SIG-M5 treated with dmso at 0.1 percent for 504 hours (cell line): ENCODE data around the gene DTL.
A peak's percentile ranks its signal among the peaks of the same experiment; 100 is the strongest.

Experiments used
- DNase-seq: peaks from one replicate; lab custom pipeline; 2025; ENCODE audit not compliant: unreplicated experiment; lab: John Stamatoyannopoulos, UW

The DTL gene

DNA sequence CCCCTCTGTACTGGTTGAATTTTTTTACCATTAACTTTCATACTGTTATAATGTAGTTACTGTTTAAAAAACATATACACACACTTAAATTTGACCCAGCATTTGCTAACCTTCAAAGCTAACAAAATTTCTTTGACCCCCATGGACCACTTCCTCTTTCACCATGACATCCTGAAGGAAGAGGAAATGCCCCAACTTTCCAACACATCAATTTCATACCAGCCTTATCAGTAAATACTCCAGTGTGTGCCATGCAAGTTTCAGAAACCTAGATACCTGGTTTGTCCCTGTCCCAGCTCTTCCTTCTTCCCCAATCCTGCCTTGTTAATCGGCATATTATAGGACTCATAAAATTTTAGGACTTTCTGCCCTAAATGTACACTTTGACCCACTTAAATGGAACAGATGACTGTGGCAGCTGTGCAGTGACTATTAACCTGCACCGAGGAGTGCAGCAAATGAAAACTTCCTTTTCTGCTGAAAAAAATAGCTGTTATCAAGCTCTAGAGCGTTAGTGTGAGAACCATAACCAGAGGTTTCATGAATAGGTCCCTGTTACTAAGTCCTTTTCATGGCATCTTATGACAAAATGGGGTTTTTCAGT, 54.1 kb downstream of the DTL start:
- DNase-seq, result peak; percentile 54

DNA sequence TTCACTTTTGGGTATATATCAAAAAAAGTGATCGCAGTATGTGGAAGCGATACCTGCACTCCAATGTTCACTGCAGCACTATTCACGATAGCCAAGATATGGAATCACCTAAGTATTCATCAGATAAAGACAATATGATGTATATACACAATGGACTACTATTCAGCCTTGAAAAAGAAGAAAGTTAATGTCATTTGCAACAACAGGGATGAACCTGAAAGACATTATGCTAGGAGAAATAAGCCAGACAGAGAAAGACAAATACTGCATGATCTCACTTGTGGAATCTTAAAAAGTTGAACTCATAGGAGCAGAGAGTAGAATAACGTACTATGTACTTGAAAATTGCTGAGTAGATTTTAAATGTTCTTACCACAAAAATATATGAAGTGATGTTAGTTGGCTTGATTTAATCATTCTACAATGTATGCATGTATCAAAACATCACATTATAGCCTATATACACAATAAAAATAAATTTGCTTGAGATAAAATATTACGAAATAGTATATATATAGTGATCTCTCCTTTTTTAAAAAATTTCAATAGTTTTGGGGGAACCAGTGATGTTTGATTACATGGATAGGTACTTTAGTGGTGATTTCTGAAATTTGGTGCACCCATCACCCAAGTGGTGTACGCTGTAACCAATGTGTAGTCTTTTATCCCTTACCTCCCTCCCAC, 56.0 kb downstream of the DTL start:
- no peak for DNase-seq

DNA sequence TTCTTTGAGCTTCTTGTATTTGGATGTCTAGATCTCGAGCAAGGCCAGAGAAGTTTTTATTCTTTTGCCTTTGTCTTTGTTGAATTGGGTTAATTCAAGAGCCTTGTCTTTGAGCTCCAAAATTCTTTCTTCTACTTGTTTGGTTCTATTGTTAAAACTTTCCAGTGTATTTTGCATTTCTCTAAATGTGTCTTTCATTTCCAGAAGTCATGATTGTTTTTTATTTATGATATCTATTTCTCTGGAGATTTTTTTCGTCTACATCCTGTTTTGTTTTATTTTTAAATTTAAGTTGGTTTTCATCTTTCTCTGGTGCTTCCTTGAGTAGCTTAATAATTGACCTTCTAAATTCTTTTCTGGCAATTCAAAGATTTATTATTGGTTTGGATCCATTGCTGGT, 61.8 kb downstream of the DTL start:
- DNase-seq, result no peak

DNA sequence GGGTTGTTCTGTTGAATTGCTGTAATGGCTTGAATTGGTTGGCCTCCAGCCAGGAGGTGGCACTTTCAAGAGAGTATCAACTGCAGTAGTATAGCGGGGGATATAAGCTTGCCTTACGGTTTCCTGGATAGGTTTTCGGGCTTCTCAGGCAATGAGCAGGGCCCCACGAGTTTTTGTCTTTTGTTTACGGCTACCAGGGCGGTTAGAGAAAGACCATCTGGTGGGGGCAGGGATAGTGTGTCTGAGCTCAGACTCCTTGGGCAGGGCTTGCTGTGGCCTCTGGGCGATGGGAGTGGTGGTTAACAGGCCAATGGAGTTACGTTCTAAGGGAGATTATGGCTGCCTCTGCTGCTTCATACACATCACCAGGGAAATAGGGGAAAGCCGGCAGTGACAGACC, 62.8 kb downstream of the DTL start:
- DNase-seq, result no peak

DNA sequence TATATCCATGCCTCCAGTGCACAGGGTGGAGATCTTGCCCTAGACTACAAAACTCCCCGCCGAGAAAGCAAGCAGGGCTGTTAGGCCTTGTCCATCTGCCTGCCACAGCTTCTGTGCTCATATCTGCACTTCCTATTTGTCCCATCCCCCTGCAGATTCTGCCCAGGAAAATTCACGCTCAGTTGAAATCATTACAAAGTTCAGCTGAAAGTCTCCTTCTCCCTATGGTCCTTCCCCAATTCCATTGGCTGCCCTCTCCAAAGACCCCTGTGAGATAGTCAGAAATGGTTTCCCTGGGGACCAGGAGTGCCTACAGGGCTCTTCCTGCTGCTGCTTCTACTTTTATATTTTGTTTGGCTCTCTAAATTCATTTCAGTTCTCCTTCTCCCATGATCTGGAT, 63.2 kb downstream of the DTL start:
- no peak for DNase-seq

DNA sequence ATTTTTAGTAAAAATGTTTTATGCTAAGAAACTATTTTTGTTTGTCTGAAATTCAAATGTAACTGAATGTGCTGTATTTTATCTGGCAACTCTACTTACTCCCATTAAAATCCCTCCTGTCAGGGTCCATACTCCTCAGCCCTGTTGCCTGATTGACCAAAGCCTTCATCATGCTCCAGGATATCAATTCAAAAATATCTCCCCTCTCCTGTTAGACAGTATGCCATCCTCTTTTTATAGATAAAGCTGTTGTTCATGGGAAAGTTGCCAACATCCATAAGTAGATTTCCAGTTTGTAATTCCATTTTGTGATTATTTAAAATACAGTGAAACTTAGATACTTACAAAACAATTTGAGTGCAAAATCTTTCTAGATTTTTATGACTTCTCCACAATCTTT, 65.7 kb downstream of the DTL start:
- no peak for DNase-seq

DNA sequence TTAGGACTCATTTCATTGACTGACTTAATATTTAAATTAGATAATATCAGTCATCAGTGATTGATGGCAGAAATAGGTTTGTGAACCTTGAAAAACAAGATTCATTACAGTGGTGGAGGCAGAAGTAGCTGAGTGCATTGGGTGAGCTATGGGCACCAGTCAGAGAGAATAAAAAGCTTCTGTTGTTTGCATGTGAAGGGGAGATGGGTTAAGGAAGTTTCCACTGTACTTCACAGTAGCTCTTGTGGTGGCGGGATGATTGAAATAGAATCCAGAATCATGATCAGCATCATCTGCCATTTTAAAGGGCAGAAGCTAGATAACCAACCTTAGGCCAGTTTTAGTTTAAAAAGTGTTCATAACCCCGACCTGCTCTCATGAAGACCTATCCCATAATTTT, 66.2 kb downstream of the DTL start:
- no peak for DNase-seq

DNA sequence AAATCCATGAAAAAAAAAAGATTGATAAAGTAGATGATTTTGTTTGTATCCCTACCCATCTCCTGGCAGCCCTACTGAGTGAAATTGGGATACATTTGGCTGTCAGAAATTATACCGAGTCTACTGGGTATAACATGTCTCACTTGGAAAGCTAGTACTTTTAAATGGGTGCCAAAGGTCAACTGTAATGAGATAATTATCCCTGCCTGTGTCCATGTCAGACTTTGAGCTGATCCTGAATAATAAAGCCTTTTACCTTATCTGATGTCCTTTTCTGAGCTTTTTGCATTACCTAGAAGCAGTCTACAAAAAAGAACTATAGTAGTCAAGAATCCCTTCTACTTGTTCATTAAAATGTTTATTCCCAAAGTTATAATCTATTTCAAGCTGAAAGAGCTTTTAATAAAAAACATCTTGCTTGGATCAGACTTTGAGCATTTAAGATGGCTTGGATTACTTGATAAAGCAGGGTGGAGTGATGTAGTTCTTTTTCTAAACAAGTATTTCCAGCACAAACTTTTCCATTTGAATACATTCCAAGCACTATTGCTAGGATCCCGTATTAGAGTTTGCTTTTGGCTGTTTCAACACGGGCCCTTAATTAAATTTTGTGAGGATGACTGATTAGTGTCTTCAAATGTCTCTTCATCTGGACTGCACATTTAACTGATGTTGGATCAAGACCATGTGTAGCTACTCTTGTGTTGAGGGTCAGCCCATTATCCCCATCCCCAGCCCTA, 69.2 kb downstream of the DTL start:
- DNase-seq, result no peak

DNA sequence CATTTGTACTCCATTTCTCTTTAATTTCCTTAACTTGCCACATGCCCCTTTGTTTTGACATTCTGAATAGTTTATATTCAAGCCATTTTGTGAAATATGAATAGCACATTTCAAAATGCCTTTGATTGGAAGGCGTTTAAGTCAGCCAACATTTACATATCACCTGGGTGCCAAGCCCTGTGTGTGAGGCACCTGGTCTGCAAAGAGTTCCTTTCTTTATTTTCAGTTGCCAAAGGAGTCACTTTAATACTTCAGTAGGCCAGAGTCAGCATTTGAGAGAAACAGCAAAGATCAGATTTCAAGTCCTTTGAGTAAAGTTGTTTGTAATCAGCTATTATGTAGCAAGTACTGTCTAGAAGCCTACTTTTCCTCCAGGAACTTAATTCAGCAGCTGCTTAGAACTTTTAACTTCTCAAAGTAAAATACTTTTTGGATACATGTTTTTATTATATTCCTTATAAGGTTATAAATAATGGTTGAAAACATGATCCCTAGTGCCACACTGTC, 70.8 kb downstream of the DTL start:
- DNase-seq, result no peak

DNA sequence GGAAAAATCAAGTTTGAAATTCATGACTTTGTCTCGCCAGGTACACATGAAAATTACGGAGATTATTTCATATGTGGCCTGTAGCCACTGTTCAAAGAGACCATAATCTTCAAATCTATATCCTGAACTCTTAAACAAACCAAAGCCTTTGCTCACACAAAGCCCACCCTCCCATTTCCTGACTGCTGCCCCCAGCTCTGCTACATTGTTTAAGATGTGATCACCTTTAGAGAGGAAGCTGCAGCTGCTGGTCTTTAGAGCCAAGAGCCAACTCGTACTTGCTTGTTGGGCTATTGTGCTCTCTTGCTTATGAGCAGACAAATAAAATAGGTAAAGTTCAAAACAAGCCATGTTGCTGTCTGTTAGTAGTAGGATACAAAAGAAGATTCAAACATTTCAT, 71.9 kb downstream of the DTL start:
- no peak for DNase-seq

DNA sequence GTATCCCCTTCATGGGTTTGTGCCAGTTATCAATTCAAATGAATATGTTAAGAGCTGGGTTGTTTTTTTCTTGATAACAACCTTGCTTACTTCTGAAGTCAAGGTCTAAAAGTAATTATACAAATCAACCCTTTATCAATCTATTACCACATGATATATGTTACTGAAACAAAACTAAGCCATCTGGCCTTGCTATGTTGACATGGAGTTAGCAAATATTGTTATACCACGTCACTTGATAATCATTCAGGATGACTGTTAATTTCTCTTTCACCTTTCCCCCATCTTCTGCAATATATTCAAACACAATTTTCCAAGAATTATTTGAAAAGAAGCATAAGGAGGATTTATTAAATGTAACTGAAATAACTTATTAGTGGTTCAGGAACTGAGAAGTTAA, 72.6 kb downstream of the DTL start:
- DNase-seq, result no peak

DNA sequence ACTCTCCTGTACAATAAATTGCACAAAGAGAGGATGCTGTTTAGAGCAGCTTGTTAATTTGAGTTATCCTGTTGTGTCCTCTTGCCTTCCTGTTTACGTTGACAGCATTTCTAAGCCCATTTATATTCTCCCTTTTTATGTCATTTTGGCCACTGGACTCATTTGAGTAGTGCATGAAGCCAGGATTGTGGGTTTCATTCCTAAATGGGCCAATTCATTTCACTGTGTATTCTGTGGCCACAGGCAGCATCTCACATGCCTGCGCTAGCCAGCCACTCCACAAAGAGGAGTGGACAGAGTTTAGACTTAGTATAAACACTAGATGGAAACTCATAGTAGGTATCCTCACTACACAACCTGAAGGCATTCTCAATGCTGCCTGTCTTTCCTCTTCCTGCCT, 73.4 kb downstream of the DTL start:
- no peak for DNase-seq

DNA sequence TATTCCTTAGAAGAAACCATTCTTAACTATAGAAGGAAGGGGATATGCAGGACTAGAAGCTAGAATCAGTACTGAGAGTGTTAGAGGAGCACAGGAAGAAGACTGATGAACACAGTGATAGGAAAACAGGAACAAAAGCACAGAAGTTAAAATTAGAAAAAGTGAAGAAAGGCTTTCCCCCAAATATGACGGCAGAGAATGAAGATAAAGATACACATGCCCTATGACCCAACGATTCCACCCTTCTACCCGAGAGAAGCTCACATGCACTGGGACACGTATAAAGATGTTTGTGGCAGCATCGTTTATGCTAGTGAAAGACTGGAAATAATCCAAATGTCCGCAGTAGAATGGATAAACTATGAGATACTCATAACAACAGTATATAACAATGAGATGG, 74.2 kb downstream of the DTL start:
- DNase-seq, result peak; percentile 56

DNA sequence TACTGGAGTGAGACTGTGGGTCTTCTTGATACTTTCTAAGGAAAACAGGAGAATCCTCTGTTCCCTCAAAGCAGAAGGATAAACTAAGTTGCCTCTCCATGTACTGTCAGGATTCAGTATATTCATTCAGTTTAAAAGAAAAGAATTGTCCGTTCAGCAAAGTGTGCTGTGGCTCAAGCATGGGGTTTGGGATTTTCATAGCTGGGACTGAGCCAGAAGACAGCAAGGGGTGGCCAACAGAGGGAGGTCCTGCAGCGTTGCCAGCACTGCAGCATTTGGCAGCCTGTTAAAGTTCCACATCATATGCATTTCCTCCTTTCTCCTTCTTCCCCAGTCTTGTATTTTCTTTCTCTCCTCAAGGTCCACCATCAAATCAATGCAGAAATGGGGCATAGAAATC, 75.1 kb downstream of the DTL start:
- no peak for DNase-seq

DNA sequence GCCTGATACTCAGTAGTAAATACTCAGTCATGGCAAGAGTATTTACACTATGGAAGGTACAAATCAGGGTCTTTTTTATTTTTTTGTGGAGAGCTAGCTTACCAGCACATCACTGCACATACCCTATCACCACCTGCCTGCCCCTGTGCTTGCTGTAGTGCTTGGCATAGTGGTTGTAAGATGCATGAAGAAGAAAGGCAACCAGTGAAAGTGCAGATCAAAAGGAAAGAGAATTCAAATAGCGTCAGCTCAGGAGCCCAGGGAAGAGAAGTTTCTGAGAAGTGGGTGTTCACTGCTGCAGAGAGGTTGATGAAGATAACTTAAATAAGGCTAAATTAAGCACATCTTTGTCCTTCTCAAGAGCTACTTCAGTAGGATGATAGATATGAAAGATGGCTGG, 76.0 kb downstream of the DTL start:
- DNase-seq, result no peak

DNA sequence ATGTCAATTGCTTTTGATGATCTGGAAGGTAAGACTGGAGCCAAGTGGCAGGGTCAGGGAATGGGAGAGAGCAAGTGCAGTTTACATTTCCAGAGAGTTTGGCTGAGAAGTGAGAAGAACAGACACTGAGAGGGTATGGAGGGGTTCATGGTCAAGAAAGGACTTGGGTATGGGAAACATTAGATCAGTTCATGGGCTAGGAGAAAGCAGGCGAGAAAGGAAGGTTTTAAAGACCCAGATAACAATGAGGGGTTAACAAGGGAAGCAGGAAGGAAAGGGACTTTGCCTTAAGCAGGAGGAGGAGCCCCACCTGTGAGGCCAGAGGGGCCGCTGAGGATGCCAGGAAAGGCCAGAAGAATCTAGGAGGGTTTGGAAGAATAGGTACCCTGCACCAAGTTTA, 78.2 kb downstream of the DTL start:
- no peak for DNase-seq

DNA sequence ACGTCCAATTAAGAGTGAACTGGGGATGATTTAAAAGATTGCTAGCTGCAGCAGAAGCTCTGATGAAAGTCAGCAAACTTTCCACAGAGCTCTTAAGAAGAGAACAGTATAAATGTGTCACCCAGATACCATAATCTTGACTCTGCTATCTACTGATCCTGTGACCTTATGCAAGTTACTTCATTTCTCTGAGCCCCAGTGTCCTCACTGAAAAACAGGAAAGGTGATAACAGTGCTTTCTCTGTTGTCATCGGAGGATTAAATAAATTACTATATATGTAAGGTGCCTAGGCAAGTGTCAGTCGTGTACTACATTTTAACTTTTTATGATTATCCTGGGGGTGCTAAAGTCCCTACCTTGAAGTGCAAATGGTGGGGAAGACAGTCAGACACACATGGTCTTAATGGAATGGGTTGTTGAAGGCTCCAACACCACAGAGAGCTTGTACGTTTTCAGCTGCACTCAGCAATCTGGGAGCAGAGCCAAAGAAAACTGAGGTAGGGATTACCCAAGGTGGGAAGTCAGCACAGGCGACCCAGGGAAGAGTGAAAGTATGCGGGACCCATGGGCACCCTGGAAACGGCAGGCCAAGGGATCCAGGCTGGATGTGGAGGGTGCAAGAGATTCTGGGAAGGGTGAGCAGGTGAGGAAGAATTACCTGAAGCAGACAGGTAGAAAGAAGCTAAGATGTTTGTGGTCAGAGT, 82.8 kb downstream of the DTL start:
- no peak for DNase-seq

DNA sequence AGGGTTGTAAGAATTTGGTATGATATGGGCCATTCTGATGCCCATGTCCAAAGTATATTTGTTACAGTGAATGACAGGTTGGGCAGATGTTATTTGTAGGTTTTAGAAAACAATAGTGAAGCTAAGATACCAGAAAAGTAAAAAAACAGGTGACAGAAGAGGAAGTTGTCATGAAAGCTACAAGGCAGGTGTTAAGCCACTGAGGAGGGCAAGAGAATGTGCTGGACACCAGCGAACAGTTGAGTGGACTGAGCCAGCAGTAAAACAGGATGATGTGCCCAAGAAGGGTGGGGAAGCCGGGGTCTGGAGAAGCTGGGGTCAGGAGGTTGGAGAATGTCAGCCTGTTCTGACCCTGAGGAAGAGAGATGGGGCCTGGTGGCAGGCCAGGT, 83.3 kb downstream of the DTL start:
- DNase-seq, result no peak

DNA sequence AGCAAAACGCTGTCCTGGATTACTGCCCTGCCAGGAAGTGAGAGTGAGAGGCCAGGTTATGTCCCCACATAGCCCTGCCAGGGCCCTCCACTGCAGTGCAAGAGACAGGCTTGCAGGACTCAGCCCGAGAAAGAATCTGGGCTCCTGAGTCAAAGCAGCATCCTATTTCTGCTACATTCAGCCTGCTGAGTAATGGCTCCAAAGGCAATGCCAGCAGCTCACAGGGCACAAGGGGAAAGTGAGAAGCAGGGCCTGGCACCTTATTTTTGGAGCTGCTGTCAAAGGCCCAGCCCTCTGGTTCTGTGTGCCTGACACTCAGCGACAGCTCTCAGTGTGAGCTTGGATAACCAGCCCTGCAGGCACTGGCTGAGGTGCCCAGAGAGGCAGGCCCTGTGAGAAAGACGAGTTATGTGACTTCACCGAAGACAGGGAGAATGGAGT, 83.9 kb downstream of the DTL start:
- no peak for DNase-seq

DNA sequence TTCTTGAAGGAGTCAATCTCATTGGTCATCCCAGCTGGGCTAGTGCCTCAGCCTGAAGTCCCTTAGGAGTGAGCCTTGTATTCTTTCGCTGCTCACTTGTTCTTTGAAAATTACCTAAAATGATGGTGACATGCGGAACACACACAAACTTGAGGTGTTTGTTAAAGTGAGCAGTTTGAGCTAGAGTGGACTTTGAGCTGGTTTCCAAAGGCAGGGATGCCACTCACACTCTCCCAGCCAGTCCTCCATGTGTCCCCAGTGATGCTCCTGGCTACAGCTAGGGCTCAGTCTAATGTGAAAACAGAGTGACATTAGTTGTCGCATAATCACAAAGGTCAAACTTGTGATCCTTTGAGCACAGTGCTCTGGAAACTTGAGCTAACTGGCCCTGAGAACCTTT, 84.3 kb downstream of the DTL start:
- DNase-seq, result no peak

DNA sequence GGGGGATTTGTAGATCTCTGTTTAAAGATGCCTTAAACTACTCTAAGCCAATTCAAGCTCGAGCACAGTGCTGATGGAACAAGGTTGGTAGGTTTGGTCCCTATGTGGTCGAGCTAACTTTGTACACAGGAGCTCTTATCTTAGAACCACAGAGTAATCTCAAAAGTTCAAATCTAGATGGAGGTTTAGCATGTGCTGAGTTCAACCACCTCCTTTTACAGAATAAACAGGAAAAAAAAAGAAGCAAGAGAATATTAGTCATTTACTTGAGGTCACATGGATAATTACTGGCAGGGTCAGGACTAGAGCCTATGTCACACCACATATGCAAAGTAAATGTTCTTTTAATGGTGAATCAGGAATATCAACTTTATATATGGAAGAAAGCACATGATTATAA, 86.2 kb downstream of the DTL start:
- DNase-seq, result no peak
